NK-92 treated with Interleukin-12 subunit alpha and Interleukin-12 subunit beta, amount 100 ng/mL, for 24 hours (cell line): Measurements from ENCODE around the gene ARVCF.

Experiments
- DNase-seq: peaks from one replicate; lab custom pipeline; 2025; lab: John Stamatoyannopoulos, UW

Gene ARVCF

DNA sequence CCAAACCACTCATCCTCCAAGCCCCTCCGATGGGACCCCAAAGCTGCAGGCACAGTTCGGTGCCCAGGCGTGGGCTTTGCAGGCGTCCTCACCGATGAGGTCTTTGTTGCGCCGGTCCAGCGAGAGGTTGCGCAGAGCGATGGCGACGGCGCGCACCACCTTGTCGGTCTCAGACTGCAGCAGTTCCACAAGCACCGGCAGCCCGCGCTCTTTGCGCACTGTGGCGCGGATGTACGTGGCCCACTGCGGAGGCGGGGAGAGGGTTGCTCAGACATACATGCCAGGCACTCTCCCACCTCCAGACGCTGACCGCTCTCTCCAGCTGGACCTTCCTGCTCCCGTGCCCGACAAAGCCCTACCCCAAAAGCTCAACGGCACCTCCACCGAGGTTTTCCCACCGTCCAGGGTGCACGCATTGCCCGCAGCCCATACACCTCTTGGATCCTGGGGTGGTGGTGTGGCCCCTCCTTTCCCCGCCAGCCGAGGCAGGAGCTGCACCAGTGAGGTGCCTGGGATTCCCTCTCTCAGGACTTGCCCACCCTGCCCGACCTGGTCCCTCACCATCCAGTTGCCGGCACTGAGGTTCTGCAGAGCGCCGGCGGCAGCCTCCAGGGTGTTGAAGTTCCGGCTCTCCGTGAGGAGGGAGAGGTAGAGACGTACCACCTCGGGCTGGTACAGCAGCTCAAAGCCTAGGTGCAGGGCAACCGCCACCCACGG, 42.9 kb downstream of the ARVCF start:
- no peak for DNase-seq

GRCh38 chr22:19972652-19973550, 43.7 kb downstream of the ARVCF start:
- no peak for DNase-seq

GRCh38 chr22:19972251-19972650, 44.4 kb downstream of the ARVCF start:
- no peak for DNase-seq

DNA sequence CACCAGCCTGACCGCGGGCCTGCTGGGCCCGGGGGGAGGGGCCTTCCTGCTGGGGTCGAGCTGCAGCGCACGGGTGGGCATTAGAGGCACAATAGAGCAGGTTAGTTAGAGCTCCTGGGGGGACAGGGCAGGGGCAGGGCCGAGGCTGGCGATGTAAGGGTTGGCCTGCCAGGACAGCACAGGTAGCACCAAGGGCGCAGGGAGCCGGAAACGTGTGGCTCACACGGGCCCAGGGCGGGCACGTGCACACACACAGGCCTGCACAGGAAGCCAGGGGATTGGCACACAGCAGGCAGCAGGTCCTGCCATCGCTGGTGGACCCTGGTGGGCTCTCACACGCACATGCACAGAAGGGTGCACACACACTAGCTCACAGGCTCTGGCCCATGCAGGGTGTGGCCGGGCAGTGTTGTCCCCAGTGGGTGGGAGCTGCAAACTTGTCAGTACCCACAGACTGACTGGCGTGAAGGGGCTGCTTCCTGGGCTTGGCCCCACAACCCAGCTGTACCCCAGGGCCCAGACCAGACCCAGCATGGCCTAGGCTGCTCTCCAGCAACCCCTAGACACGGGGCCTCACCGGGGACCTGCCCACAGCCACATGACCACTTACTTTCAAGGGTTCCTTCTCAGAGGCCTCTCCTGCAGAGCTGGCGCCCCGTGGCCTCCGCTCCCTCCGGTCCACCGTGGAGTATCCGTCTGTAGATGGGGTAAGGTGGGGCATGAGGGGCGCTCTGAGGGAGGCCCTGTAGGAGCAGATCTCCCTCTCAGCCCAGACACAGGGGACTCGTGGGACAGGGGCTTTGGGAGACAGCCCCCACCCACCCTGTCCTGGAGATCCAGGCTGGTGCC, 45.1 kb downstream of the ARVCF start:
- DNase-seq = no peak

DNA sequence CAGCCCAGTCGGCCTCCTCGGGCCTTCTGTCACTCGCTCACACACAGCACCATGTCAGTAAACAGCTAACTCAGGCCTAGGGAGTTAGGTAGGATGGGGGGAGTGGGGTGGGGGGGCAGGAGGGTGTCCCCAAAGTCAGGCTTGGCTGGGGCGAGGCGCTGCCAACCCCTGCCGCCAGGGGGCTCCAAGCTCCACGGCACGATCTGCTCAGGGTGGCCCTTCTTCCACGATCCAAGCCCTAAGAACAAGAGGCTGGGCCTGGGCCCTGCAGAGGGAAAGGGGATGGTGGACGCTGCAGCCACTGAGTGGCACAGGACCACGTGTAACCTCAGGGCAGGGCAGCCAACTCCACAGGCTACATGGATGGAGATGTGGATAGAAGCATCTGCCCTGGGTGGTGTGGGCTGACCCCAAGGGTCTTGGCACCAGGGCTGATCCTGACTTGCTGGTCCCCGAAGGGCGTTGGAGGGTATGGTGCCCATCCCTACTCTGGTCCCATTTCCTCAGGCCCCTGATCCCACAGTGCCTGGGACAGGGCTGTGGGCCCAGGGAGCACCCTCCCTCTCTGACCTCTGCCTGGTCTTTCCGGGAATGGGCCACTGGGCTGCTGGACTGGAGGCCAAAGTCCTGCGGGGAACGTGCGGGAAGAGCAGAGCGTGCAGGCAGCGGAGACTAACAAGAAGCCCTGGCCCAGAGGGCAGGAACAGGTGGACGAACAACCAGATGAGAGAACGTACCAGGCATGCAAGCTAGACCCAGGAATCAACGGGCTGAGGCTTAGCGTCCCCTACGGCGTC, 45.9 kb downstream of the ARVCF start:
- no peak for DNase-seq

DNA sequence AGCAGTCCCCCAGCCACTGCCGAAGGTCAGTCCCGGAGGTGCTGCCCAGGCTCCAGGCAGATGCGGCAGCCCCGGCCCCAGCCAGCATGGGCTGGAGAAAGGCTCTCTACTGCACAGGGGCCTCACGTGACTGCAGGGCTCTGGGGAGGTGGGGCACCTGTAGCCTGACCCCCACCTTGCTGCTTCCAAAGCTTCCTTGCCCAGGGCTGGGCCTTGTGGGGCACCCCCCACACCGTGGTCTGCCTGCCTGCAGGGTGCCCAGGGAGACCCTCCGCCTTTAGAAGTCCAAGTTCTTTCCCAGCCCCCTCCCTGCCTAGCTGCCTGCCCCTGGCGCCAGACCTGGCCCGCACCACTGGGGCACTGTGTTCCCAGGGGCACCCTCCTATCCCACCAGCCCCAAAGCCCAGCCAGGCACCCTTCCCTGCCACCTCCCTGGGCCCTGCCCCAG, 46.6 kb downstream of the ARVCF start:
- DNase-seq = no peak

- no peak for DNase-seq
Measured at GRCh38 chr22:19969141-19969928, 47.3 kb downstream of the ARVCF start.

- DNase-seq = no peak
Measured at GRCh38 chr22:19968450-19968891, 48.2 kb downstream of the ARVCF start.

DNA sequence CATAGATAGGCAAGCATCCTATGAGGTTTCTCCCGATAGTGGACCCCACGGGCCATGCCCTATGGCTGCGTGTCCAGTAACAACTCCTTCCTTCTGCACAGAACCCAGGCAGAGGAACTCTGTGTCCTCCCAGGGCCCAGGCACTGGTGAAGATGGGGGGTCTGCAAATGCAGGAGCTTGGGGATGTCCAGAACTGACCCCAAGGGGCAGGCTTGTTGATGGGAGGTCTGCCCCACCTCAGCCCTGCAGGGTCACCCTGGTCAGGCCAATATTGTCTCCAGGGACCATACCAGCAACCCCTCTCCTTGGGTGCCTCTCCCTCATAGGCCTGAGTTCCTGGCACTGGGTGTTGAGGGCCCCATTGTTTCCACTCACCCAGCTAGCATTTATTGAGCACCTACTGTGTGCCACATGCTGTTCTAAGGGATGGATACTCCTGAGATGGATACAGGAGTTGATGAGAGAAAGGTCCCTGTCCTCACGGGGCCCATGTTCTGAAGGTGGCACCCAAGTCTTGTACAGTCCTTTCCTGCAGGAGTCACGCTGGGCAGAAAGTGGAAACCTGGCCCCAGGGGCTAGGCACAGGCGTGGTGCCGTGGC, 48.7 kb downstream of the ARVCF start:
- DNase-seq = no peak

- DNase-seq = no peak
Measured at GRCh38 chr22:19966908-19967750, 49.5 kb downstream of the ARVCF start.

- no peak for DNase-seq
Measured at GRCh38 chr22:19965771-19966709, 50.6 kb downstream of the ARVCF start.

- DNase-seq = no peak
Measured at GRCh38 chr22:19964701-19965386, 51.8 kb downstream of the ARVCF start.

DNA sequence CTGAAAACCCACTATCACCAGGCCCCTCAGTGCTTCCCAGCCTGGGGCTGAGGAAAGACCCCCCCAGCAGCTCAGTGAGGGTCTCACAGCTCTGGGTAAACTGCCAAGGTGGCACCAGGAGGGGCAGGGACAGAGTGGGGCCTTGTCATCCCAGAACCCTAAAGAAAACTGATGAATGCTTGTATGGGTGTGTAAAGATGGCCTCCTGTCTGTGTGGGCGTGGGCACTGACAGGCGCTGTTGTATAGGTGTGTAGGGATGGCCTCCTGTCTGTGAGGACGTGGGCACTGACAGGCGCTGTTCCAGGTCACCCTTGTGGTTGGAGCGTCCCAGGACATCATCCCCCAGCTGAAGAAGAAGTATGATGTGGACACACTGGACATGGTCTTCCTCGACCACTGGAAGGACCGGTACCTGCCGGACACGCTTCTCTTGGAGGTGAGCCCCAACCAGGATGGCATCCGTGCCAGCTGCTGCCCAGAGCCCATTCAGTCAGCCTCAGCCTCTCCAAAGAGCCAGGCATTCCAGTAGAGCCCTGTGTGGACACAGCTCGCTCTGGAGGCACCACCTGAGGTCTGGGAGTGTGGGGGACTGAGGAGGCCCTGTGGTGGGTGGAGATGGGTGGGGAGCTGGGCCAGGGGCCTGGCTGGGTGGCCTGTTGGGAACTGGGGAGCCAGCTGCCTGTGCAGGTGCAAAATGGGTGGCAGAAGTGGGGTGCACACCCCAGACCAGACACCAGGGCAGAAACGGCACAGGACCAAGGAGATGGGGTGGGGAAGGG, 52.6 kb downstream of the ARVCF start:
- no peak for DNase-seq

DNA sequence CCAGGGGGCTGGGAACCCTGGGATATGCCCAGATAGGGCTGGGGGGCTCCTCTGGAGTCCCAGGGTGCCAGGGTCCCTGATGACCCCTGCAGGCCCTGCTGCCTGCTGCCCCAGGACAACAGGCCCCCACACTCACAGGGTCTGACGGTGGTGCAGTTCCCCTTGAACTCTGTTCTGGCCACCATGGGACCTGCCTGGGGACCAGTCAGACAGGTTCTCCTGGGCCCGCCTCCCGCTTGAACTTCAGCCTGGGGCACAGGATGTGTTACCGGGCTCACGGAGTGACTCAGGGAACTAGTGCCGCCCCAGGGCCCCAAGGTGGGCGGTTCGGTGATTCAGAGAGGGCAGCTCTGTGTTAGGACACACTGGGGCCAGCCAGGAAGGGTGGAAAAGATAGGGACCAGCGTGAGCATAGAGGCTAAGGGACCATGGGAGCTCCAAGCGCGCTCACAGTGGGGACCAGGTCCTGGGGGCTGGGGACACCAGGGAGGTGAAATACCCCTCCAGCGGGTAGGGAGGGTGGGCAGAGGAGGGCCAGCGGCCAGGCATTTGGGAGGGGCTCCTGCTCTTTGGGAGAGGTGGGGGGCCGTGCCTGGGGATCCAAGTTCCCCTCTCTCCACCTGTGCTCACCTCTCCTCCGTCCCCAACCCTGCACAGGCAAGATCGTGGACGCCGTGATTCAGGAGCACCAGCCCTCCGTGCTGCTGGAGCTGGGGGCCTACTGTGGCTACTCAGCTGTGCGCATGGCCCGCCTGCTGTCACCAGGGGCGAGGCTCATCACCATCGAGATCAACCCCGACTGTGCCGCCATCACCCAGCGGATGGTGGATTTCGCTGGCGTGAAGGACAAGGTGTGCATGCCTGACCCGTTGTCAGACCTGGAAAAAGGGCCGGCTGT, 53.5 kb downstream of the ARVCF start:
- no peak for DNase-seq

- DNase-seq = no peak
Measured at GRCh38 chr22:19962246-19962908, 54.2 kb downstream of the ARVCF start.
